ENCODE data around the gene CDT1. TPM values are rescaled to one million over a fixed set of nuclear protein-coding genes. Genes with fewer than 3 reads are reported as not detected.

CDT1 gene
- total and polyA plus RNA-seq, 10 of the 15 experiments (the other 5 are each of a cell fraction or from before 2014, with no cell fraction given) = 0.50 to 87.6 (median 8.8) TPM

- H3K4me1 ChIP-seq (ENCODE audit: control insufficient read depth, insufficient read depth, low read length) = peaks cover 28% of the 10 kb centered on the region
- no peak overlapping the region for H2AFZ ChIP-seq (ENCODE audit: control insufficient read depth, low read depth, low read length)
- TF ChIP-seq E2F8 (IDR thresholded peaks at IDR 0.05; ENCODE audit: low read depth, partially characterized antibody) (no peak), DPF2 (IDR thresholded peaks at IDR 0.05) (no peak), PKNOX1 (IDR thresholded peaks at IDR 0.05) (0 out of 2 replicates have a peak, but pooled peaks have one; percentile 22), BCL3 (IDR thresholded peaks at IDR 0.05; ENCODE audit: borderline replicate concordance, insufficient read depth, low read depth, low read length, poor library complexity, severe bottlenecking) (peak; percentile 58), PRDM15 (CRISPR knock-in tag; IDR thresholded peaks at IDR 0.05) (no peak), CHD2 (IDR thresholded peaks at IDR 0.05; ENCODE audit: borderline replicate concordance, low read depth, low read length) (no peak), POLR2A (IDR thresholded peaks at IDR 0.05; ENCODE audit: low read depth, low read length) (peak; percentile 59), ZNF207 (IDR thresholded peaks at IDR 0.05; ENCODE audit: borderline replicate concordance) (no peak), MEF2B (IDR thresholded peaks at IDR 0.05; ENCODE audit: partially characterized antibody, poor library complexity, severe bottlenecking) (peak; percentile 35)
These were observed 20.9 kb upstream of the CDT1 start for GRCh38 chr16:88782454-88783390.

More at GRCh38 chr16:88782454-88783390, 20.9 kb upstream of the CDT1 start:
- ChIA-PET SMC1A (ENCODE audit: uncharacterized antibody, unreplicated experiment) (interaction anchor here (0.7 to 2.1 kb wide), 7 partner anchors 12 to 78 kb away, joined by 3 to 5 read pairs (median 4); no protein-coding TSS in a partner anchor), CTCF (interaction anchor here (0.6 to 4.6 kb wide), 11 partner anchors 12 to 721 kb away, joined by 3 to 51 read pairs (median 3); partner anchors contain the start of gene APRT), RAD21 (ENCODE audit: unreplicated experiment) (interaction anchor here (0.9 to 6.7 kb wide), 8 partner anchors 10 to 101 kb away, joined by 3 to 50 read pairs (median 6); partner anchors contain the start of gene APRT), POLR2A (interaction anchor here (0.7 to 4.0 kb wide), 9 partner anchors 11 to 196 kb away, joined by 3 to 30 read pairs (median 4); partner anchors contain the start of gene APRT)
- intact Hi-C loops (cut with micrococcal nuclease; ENCODE audit: unreplicated experiment) (loop anchor here (2.0 kb wide), 1 partner anchor 20 kb away; the partner anchor contains the start of gene CDT1), in situ Hi-C loops (cut with MboI) (loop anchor here (10.0 kb wide), 1 partner anchor 328 kb away; the partner anchor contains the start of gene ZFPM1)
- H3K9ac ChIP-seq (ENCODE audit: control insufficient read depth, insufficient read depth, low read length) = peak overlapping the region; percentile 90
- no peaks in the 10 kb centered on the region for H3K36me3 ChIP-seq (ENCODE audit: control insufficient read depth in 2 of 2, insufficient read depth in 2 of 2, low read length in 1 of 2)
- FAIRE-seq (no peak), ATAC-seq (peak; percentile 39), DNase-seq (ENCODE audit: low read depth, low spot score) (no peak)
- no peaks in the 10 kb centered on the region for H3K9me3 ChIP-seq (replicated peaks; ENCODE audit: control insufficient read depth, insufficient read depth, low read length)
- under 1% methylated on average over 16 of the region's 16 CpGs for WGBS (ENCODE audit: insufficient coverage, insufficient replicate concordance, low lambda C conversion rate, missing lambda C conversion rate)
- peak overlapping the region; percentile 75 for H3K27ac ChIP-seq (ENCODE audit: control insufficient read depth, insufficient read depth)
- peaks cover 77% of the 10 kb centered on the region for H3K79me2 ChIP-seq (ENCODE audit: control insufficient read depth, insufficient read depth, low read length)
- TSS peak; percentile 49 for BruUV-seq (replicated peaks)
- no peaks in the 10 kb centered on the region; the same call in 1 of the 2 replicates for H4K20me1 ChIP-seq (ENCODE audit: control insufficient read depth, insufficient read depth)
- H3K4me2 ChIP-seq (ENCODE audit: control insufficient read depth, insufficient read depth) = peak overlapping the region; percentile 99
- no peaks in the 10 kb centered on the region for H3K27me3 ChIP-seq (replicated peaks in 1 of 2; ENCODE audit: control insufficient read depth in 2 of 2, insufficient read depth in 2 of 2, low read length in 1 of 2)
- peak overlapping the region; percentile 80 for H3K4me3 ChIP-seq
